MM.1S (cell line): Measurements from ENCODE around the gene ZNF555.
"Not testable (repeated sequence)": the region's sequence is repeated elsewhere in the genome, so short reads cannot be mapped to it uniquely, and the experiment has no call there.

ENCODE experiments used
- DNase-seq: peaks from one replicate; pipeline ENCODE4 v3.0.0-alpha.2; 2015
- H2AFZ ChIP-seq: fragments of 300-600 bp; sonication (generic); 2 replicates; pipeline ENCODE4 v1.6.0; 2016; ENCODE audit warnings: antibody characterized with exemption, low read length
- H3F3A ChIP-seq: fragments of 300-600 bp; sonication (generic); 2 replicates; pipeline ENCODE4 v1.6.1; 2016; ENCODE audit warnings: mild to moderate bottlenecking, antibody characterized with exemption, low read length, moderate library complexity, mixed read lengths; ENCODE audit not compliant: insufficient read depth
- H3K27ac ChIP-seq: fragments of 300-600 bp; sonication (generic); 2 replicates; pipeline ENCODE4 v1.5.1; 2016; ENCODE audit warnings: mild to moderate bottlenecking, low read length
- H3K27me3 ChIP-seq: fragments of 300-600 bp; sonication (generic); replicated peaks from 2 replicates; pipeline ENCODE4 v1.6.0; 2016; ENCODE audit warnings: low read length; ENCODE audit not compliant: insufficient read depth
- H3K36me3 ChIP-seq: fragments of 300-600 bp; sonication (generic); replicated peaks from 2 replicates; pipeline ENCODE4 v1.6.1; 2016; ENCODE audit warnings: mild to moderate bottlenecking, low read length, mixed read lengths; ENCODE audit not compliant: insufficient read depth
- H3K4me1 ChIP-seq: fragments of 300-600 bp; sonication (generic); 2 replicates; pipeline ENCODE4 v1.6.1; 2016; ENCODE audit warnings: low read length, mixed read lengths
- H3K4me2 ChIP-seq: fragments of 300-600 bp; sonication (generic); 2 replicates; pipeline ENCODE4 v1.6.0; 2016; ENCODE audit warnings: low read depth, low read length
- H3K4me3 ChIP-seq: fragments of 300-600 bp; sonication (generic); 2 replicates; pipeline ENCODE4 v1.5.1; 2016; ENCODE audit warnings: low read length, mixed read lengths
- H3K79me2 ChIP-seq: fragments of 300-600 bp; sonication (generic); 2 replicates; pipeline ENCODE4 v1.6.1; 2016; ENCODE audit warnings: mixed run types, low read length, mixed read lengths
- H3K9ac ChIP-seq: fragments of 300-600 bp; sonication (generic); 2 replicates; pipeline ENCODE4 v1.6.1; 2016; ENCODE audit warnings: low read length, mixed read lengths
- H3K9me2 ChIP-seq: fragments of 300-600 bp; sonication (generic); replicated peaks from 2 replicates; pipeline ENCODE4 v1.6.1; 2016; ENCODE audit warnings: mild to moderate bottlenecking, low read length, mixed read lengths; ENCODE audit not compliant: insufficient read depth
- H3K9me3 ChIP-seq: fragments of 300-600 bp; sonication (generic); replicated peaks from 2 replicates; pipeline ENCODE4 v1.6.1; 2016; ENCODE audit warnings: mild to moderate bottlenecking, low read length, mixed read lengths; ENCODE audit not compliant: insufficient read depth
- H4K20me1 ChIP-seq: fragments of 300-600 bp; sonication (generic); 2 replicates; pipeline ENCODE4 v1.6.1; 2016; ENCODE audit warnings: mild to moderate bottlenecking, low read length, moderate library complexity, mixed read lengths; ENCODE audit not compliant: insufficient read depth
- CTCF ChIP-seq: fragments of 300-600 bp; sonication (generic); IDR thresholded peaks from 2 replicates; pipeline ENCODE4 v1.5.1; 2016; ENCODE audit warnings: antibody characterized with exemption, low read length, mixed read lengths
- EZH2 ChIP-seq: fragments of 300-600 bp; sonication (generic); optimal IDR thresholded peaks from 2 replicates; pipeline ENCODE3; 2017; ENCODE audit warnings: low read depth, mild to moderate bottlenecking, antibody characterized with exemption, low read length, mixed read lengths
- EZH2phosphoT487 ChIP-seq: fragments of 300-600 bp; sonication (generic); IDR thresholded peaks from 2 replicates; pipeline ENCODE4 v1.6.1; 2018; ENCODE audit warnings: antibody characterized with exemption, low read length

Gene ZNF555

GRCh38 chr19:2840794-2841791, at the start of gene ZNF555:
TSS of gene ZNF555 (plus strand) at chr19:2841475. CDS start at chr19:2841573, 98 bp downstream.
- Histone ChIP-seq H2AFZ (peak within 1 kb of the TSS; percentile 85), H3K4me1 (0 out of 2 replicates have a peak, but pooled peaks cover 3% of the 10 kb centered on the region)

GRCh38 chr19:2791876-2792275, 49.4 kb upstream of the ZNF555 start:
- Histone ChIP-seq H3F3A (no peaks in the 10 kb centered on the region), H3K27me3 (no peaks in the 10 kb centered on the region), H3K9ac (no peak overlapping the region), H2AFZ (no peak overlapping the region), H3K4me2 (no peak overlapping the region), H3K36me3 (no peaks in the 10 kb centered on the region; the same call in none of the 2 replicates), H3K9me2 (no peaks in the 10 kb centered on the region), H3K4me3 (no peak overlapping the region), H3K9me3 (no peaks in the 10 kb centered on the region), H3K79me2 (peaks cover 61% of the 10 kb centered on the region), H4K20me1 (no peaks in the 10 kb centered on the region), H3K27ac (no peak overlapping the region), H3K4me1 (no peaks in the 10 kb centered on the region)
- no peak for DNase-seq
- no peak for TF ChIP-seq EZH2
- TF ChIP-seq CTCF: no peak

More at GRCh38 chr19:2840794-2841791, at the start of gene ZNF555:
- Histone ChIP-seq H3K4me2 (peak within 1 kb of the TSS; percentile 74), H3K27ac (peak within 1 kb of the TSS; percentile 60; the same call in 1 of the 2 replicates), H3K79me2 (no peaks in the 10 kb centered on the region), H3K9ac (peak within 1 kb of the TSS; percentile 76), H3F3A (peaks cover 7% of the 10 kb centered on the region; the same call in 1 of the 2 replicates), H3K9me3 (no peaks in the 10 kb centered on the region), H3K9me2 (no peaks in the 10 kb centered on the region), H3K36me3 (no peaks in the 10 kb centered on the region), H4K20me1 (no peaks in the 10 kb centered on the region), H3K4me3 (peak within 1 kb of the TSS; percentile 82), H3K27me3 (peaks cover 8% of the 10 kb centered on the region; the same call in 1 of the 2 replicates)
- TF ChIP-seq CTCF: peak; percentile 54
- no peak for TF ChIP-seq EZH2phosphoT487
- TF ChIP-seq EZH2: no peak
- peak; percentile 100 for DNase-seq

GRCh38 chr19:2792666-2793065, 48.6 kb upstream of the ZNF555 start:
- not testable (repeated sequence) for H3K36me3 ChIP-seq, H3K9me2 ChIP-seq, DNase-seq, H3K4me1 ChIP-seq, H3K27ac ChIP-seq, H2AFZ ChIP-seq, H3K27me3 ChIP-seq, H4K20me1 ChIP-seq, H3K9ac ChIP-seq, H3F3A ChIP-seq, H3K4me3 ChIP-seq, H3K4me2 ChIP-seq, H3K9me3 ChIP-seq
- H3K79me2 ChIP-seq: peaks cover 53% of the 10 kb centered on the region
